ENCODE data around the gene PRAMEF20.

- TF ChIP-seq EZH2 (IDR thresholded peaks at IDR 0.05), result no peak
- no peak for TF ChIP-seq CTCF (IDR thresholded peaks at IDR 0.05)
Observed at GRCh38 chr1:13430495-13430894, 20.2 kb downstream of the PRAMEF20 start.

Measured in neural progenitor cell (in vitro differentiated cells).